ENCODE data around the gene SLC26A3. TPM values are rescaled to one million over a fixed set of nuclear protein-coding genes. Genes with fewer than 3 reads are reported as not detected.

SLC26A3 gene
- total RNA-seq, 2 donors from 2014 or later: 0.91 to 3.3 TPM

DNA sequence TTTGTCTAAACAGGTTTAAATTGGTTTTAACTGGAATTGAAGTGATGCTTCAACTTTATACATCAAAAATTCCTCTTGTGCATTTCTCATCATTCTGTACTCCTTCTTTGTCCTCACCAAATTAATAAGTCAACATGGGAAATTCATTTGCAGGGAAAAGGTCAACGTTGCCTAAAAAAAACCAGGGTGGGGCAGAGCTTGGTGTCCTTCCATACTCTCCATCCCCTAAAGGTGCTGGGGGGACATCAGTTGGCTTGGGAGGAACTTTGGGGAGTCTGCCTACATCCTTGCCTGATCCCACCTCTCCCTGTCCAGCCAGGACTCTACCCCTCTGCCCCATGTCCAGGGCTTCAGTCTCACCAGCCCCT is 34.1 kb upstream of the SLC26A3 start:
- no peak for DNase-seq (ENCODE audit: low spot score)
- no peak overlapping the region for H3K4me3 ChIP-seq
- H3K4me1 ChIP-seq (replicated peaks): no peaks in the 10 kb centered on the region
- WGBS: 71% methylated on average over 1 of the region's 1 CpG
- no peaks in the 10 kb centered on the region for H3K36me3 ChIP-seq
- intact Hi-C loops (cut with DNase I): no loop called here
- H3K9me3 ChIP-seq: no peaks in the 10 kb centered on the region
- no peak overlapping the region for H3K27ac ChIP-seq
- no peak for TF ChIP-seq POLR2AphosphoS5 (IDR thresholded peaks at IDR 0.05)
- no peaks in the 10 kb centered on the region for H3K27me3 ChIP-seq (replicated peaks; ENCODE audit: insufficient read depth)

DNA sequence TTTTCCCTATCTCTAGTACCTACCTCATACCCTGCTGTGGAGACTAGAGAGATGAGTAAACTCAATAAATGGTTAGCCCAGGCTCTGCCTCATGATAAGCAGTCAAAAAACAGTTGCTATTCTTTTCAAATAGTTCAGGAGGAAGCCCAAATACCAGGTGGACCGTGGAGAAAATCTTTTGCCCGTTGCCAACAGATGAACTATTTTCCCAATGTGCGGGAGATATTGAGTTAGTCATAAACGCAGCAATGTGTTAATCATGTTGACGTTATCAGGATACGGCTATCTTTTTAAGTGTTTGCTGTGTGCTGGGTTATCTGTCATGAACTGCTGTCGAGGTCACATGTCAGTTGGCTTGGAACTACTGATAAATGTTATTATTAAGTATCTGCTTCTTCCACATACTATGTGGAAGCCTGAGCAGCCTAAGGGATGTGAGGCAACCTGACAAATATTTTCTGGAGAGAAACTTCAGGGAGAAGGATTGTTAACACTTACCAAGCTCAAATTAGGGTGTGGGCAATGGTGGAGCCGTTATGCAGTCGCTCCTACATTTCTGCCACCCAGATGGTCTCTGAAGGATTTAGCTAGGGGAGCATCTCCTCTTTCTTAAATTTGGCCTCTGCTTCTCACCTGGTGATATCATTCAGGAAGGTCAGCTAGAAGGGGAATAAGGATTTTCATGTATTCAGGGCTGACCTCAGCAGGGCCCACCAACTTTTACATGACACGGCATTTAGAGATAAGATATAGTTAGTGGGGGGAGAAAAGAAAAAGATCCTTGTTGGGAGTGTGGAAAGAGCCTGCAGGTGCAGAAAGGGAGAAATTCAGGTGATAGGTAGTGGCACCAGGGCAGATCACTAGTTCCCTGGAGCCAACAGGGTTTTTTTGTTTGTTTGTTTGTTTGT is 33.5 kb upstream of the SLC26A3 start:
- DNase-seq (ENCODE audit: low spot score): no peak
- Histone ChIP-seq H3K4me1 (replicated peaks) (no peaks in the 10 kb centered on the region), H3K27me3 (replicated peaks; ENCODE audit: insufficient read depth) (no peaks in the 10 kb centered on the region), H3K27ac (no peak overlapping the region), H3K4me3 (no peak overlapping the region), H3K36me3 (no peaks in the 10 kb centered on the region), H3K9me3 (no peaks in the 10 kb centered on the region)
- WGBS: 51% methylated on average over 10 of the region's 10 CpGs
- intact Hi-C loops (cut with DNase I): no loop called here
- TF ChIP-seq, protein P1, sequence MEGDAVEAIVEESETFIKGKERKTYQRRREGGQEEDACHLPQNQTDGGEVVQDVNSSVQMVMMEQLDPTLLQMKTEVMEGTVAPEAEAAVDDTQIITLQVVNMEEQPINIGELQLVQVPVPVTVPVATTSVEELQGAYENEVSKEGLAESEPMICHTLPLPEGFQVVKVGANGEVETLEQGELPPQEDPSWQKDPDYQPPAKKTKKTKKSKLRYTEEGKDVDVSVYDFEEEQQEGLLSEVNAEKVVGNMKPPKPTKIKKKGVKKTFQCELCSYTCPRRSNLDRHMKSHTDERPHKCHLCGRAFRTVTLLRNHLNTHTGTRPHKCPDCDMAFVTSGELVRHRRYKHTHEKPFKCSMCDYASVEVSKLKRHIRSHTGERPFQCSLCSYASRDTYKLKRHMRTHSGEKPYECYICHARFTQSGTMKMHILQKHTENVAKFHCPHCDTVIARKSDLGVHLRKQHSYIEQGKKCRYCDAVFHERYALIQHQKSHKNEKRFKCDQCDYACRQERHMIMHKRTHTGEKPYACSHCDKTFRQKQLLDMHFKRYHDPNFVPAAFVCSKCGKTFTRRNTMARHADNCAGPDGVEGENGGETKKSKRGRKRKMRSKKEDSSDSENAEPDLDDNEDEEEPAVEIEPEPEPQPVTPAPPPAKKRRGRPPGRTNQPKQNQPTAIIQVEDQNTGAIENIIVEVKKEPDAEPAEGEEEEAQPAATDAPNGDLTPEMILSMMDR (IDR thresholded peaks at IDR 0.05): no peak
- no peak for TF ChIP-seq POLR2A (IDR thresholded peaks at IDR 0.05)
- TF ChIP-seq POLR2AphosphoS5 (IDR thresholded peaks at IDR 0.05): no peak

DNA sequence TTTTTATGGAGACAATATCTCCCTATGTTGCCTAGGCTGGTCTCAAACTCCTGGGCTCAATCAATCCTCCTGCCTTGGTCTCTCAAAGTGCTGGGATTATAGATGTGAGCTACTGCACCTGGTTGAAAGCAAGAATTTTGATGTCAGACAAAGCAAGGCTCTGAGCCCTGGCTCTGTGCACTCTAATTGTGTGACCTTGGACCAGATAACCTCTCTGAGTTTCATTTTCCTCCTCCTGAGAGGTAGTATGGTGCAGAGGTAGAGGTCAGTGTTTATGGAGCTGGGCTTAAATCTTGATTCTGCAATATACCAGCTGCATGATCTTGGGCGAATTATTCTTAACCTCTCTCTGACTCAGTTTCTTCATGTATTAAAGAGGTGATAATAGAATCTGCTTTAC is 31.4 kb upstream of the SLC26A3 start:
- no peaks in the 10 kb centered on the region for H3K4me1 ChIP-seq (replicated peaks)
- WGBS: 97% methylated on average over 1 of the region's 1 CpG
- H3K27me3 ChIP-seq (replicated peaks; ENCODE audit: insufficient read depth): no peaks in the 10 kb centered on the region
- no peak overlapping the region for H3K27ac ChIP-seq
- intact Hi-C loops (cut with DNase I): no loop called here
- H3K4me3 ChIP-seq: no peak overlapping the region
- H3K36me3 ChIP-seq: no peaks in the 10 kb centered on the region
- H3K9me3 ChIP-seq: no peaks in the 10 kb centered on the region
- DNase-seq (ENCODE audit: low spot score): no peak
- TF ChIP-seq POLR2AphosphoS5 (IDR thresholded peaks at IDR 0.05): no peak
- TF ChIP-seq, protein P1 (IDR thresholded peaks at IDR 0.05): no peak
- no peak for TF ChIP-seq POLR2A (IDR thresholded peaks at IDR 0.05)

DNA sequence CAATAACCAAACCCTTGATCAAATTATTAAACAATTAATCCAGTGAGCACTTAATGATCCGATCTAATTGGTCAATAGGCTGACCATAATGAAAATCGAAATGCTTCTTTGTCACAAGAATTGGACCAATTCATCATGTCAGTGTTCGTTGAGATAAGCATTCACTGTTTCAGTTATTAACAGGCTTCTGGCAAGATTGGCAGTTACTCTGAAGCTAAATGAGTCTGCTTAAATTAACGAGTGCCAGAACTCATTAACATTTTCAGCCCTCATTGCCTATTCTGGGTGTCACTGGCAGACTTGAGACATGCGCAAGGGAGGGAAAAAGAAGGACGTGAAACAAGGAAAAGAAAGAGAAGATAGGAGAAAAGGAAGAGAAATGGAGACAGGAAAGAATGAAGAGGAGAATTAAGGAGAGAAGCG is 30.7 kb upstream of the SLC26A3 start:
- Histone ChIP-seq H3K27ac (no peak overlapping the region), H3K4me1 (replicated peaks) (no peaks in the 10 kb centered on the region), H3K9me3 (no peaks in the 10 kb centered on the region), H3K36me3 (no peaks in the 10 kb centered on the region), H3K27me3 (replicated peaks; ENCODE audit: insufficient read depth) (no peaks in the 10 kb centered on the region), H3K4me3 (no peak overlapping the region)
- TF ChIP-seq, protein P1 (IDR thresholded peaks at IDR 0.05): no peak
- no peak for TF ChIP-seq POLR2A (IDR thresholded peaks at IDR 0.05)
- TF ChIP-seq POLR2AphosphoS5 (IDR thresholded peaks at IDR 0.05): no peak
- WGBS: 80% methylated on average over 7 of the region's 7 CpGs
- DNase-seq (ENCODE audit: low spot score): no peak
- intact Hi-C loops (cut with DNase I): no loop called here

DNA sequence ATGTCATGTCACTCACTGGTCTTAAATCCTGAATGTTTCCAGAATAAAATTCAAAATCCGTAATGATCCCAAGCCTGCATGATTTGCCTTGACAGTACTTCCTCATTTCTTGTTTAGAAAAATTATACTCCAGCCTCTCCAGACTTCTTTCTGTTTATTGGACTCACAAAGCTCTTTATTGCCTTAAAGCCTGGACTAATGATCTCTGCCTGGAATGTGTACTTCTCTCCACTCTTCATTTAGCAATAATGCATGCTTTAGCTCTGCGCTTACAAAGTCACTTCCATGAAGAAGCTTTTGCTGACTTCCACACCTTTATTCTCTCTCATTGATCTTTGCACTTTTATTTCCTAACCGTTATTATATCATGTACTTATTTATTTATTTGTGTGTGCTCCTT is 27.4 kb upstream of the SLC26A3 start:
- no peak for TF ChIP-seq POLR2A (IDR thresholded peaks at IDR 0.05)
- TF ChIP-seq, protein P1 (IDR thresholded peaks at IDR 0.05): no peak
- TF ChIP-seq POLR2AphosphoS5 (IDR thresholded peaks at IDR 0.05): no peak
- intact Hi-C loops (cut with DNase I): no loop called here
- Histone ChIP-seq H3K27me3 (replicated peaks; ENCODE audit: insufficient read depth) (no peaks in the 10 kb centered on the region), H3K9me3 (no peaks in the 10 kb centered on the region), H3K36me3 (no peaks in the 10 kb centered on the region), H3K27ac (no peak overlapping the region), H3K4me3 (no peak overlapping the region), H3K4me1 (replicated peaks) (no peaks in the 10 kb centered on the region)
- DNase-seq (ENCODE audit: low spot score): no peak
- WGBS: 78% methylated on average over 3 of the region's 3 CpGs
